A549 (cell line): ENCODE measurements around the gene AMOT.

ENCODE experiments used
- CBX8 ChIP-seq: fragments of 200-600 bp; sonication (generic); IDR thresholded peaks from 2 replicates; pipeline ENCODE4 v1.6.1; 2016
- CHD2 ChIP-seq: fragments of 150-350 bp; IDR thresholded peaks from 2 replicates; pipeline ENCODE4 v1.6.1; 2014; ENCODE audit warnings: low read length; ENCODE audit not compliant: partially characterized antibody
- CHD4 ChIP-seq: fragments of 200-600 bp; sonication (generic); IDR thresholded peaks from 2 replicates; pipeline ENCODE4 v1.6.1; 2016; ENCODE audit warnings: antibody characterized with exemption, mild to moderate bottlenecking, borderline replicate concordance
- ESRRA ChIP-seq: fragments of 150-350 bp; IDR thresholded peaks from 2 replicates; pipeline ENCODE4 v1.6.1; 2014; ENCODE audit warnings: mild to moderate bottlenecking, low read length, borderline replicate concordance
- KDM1A ChIP-seq: fragments of 200-600 bp; sonication (generic); IDR thresholded peaks from 2 replicates; pipeline ENCODE4 v1.6.1; 2016; ENCODE audit warnings: low read depth, mild to moderate bottlenecking
- PHF8 ChIP-seq: fragments of 200-600 bp; sonication (generic); IDR thresholded peaks from 2 replicates; pipeline ENCODE4 v1.6.1; 2016; ENCODE audit warnings: low read depth, mild to moderate bottlenecking, antibody characterized with exemption, moderate library complexity, borderline replicate concordance
- RAD21 ChIP-seq, 2 experiments: fragments of >200 bp in 1 of 2; sonication (Bioruptor Twin) in 1 of 2; formaldehyde crosslinking in 1 of 2; IDR thresholded peaks in 1 of 2; conservative IDR thresholded peaks in 1 of 2; 2 replicates in 1 of 2; 3 replicates in 1 of 2; pipeline ENCODE4 v1.6.1; 2012 to 2018; ENCODE audit warnings: inconsistent platforms in 1 of 2
- RCOR1 ChIP-seq: fragments of 150-350 bp; IDR thresholded peaks from 2 replicates; pipeline ENCODE4 v1.6.1; 2014; ENCODE audit warnings: antibody characterized with exemption, low read length, low read depth
- RFX5 ChIP-seq: fragments of 450-650 bp; IDR thresholded peaks from 2 replicates; pipeline ENCODE4 v1.7.1; 2014; ENCODE audit warnings: antibody characterized with exemption, mild to moderate bottlenecking, moderate library complexity
- TF ChIP-seq, protein P1 (sequence below): fragments of >200 bp; sonication (Bioruptor Twin); formaldehyde crosslinking; IDR thresholded peaks from 3 replicates; pipeline ENCODE4 v1.5.1; 2016
- TF ChIP-seq, protein P2 (sequence below): fragments of 450-650 bp; IDR thresholded peaks from 2 replicates; pipeline ENCODE4 v1.6.1; 2014; ENCODE audit warnings: antibody characterized with exemption
- TF ChIP-seq, protein P3 (sequence below): fragments of >200 bp; sonication (Bioruptor Twin); formaldehyde crosslinking; IDR thresholded peaks from 3 replicates; pipeline ENCODE4 v1.6.1; 2016
- TF ChIP-seq, protein P4 (sequence below): fragments of 200-600 bp; sonication (generic); IDR thresholded peaks from 2 replicates; pipeline ENCODE4 v1.6.1; 2016; ENCODE audit warnings: antibody characterized with exemption, mild to moderate bottlenecking, moderate library complexity
- TF ChIP-seq, protein P5 (sequence below): IDR thresholded peaks from 2 replicates; pipeline ENCODE4 v1.6.1; 2012

DNA sequence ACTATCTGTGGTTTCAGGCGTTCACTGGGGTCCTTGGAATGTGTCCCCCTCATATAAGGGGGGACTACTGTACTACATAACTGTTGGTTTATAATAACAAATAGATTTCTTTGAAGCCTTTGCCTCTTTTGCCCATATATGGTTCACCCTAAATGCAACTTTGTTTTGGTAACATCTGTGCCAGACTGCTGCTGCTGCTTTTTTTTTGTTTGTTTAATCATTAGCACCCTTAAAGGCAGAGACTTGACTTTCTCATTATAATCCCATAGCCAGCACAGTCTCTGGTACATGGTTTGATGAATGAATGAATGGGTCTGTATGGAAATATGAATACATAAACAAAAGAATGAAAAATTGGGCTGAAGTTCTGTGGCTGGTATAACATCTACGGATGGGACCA is 80.7 kb downstream of the AMOT start:
- TF ChIP-seq CBX8 (no peak), RFX5 (no peak), CHD4 (no peak), ESRRA (no peak), RAD21 (conservative IDR thresholded peaks at IDR 0.05 in 1 of 2, IDR thresholded peaks at IDR 0.05 in 1 of 2) (no peak), KDM1A (no peak), PHF8 (no peak), CHD2 (no peak), RCOR1 (no peak)
- TF ChIP-seq, protein P1, sequence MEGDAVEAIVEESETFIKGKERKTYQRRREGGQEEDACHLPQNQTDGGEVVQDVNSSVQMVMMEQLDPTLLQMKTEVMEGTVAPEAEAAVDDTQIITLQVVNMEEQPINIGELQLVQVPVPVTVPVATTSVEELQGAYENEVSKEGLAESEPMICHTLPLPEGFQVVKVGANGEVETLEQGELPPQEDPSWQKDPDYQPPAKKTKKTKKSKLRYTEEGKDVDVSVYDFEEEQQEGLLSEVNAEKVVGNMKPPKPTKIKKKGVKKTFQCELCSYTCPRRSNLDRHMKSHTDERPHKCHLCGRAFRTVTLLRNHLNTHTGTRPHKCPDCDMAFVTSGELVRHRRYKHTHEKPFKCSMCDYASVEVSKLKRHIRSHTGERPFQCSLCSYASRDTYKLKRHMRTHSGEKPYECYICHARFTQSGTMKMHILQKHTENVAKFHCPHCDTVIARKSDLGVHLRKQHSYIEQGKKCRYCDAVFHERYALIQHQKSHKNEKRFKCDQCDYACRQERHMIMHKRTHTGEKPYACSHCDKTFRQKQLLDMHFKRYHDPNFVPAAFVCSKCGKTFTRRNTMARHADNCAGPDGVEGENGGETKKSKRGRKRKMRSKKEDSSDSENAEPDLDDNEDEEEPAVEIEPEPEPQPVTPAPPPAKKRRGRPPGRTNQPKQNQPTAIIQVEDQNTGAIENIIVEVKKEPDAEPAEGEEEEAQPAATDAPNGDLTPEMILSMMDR: no peak
- TF ChIP-seq, protein P2, sequence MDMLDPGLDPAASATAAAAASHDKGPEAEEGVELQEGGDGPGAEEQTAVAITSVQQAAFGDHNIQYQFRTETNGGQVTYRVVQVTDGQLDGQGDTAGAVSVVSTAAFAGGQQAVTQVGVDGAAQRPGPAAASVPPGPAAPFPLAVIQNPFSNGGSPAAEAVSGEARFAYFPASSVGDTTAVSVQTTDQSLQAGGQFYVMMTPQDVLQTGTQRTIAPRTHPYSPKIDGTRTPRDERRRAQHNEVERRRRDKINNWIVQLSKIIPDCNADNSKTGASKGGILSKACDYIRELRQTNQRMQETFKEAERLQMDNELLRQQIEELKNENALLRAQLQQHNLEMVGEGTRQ: no peak
- TF ChIP-seq, protein P3, sequence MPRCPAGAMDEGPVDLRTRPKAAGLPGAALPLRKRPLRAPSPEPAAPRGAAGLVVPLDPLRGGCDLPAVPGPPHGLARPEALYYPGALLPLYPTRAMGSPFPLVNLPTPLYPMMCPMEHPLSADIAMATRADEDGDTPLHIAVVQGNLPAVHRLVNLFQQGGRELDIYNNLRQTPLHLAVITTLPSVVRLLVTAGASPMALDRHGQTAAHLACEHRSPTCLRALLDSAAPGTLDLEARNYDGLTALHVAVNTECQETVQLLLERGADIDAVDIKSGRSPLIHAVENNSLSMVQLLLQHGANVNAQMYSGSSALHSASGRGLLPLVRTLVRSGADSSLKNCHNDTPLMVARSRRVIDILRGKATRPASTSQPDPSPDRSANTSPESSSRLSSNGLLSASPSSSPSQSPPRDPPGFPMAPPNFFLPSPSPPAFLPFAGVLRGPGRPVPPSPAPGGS: no peak
- TF ChIP-seq, protein P4, sequence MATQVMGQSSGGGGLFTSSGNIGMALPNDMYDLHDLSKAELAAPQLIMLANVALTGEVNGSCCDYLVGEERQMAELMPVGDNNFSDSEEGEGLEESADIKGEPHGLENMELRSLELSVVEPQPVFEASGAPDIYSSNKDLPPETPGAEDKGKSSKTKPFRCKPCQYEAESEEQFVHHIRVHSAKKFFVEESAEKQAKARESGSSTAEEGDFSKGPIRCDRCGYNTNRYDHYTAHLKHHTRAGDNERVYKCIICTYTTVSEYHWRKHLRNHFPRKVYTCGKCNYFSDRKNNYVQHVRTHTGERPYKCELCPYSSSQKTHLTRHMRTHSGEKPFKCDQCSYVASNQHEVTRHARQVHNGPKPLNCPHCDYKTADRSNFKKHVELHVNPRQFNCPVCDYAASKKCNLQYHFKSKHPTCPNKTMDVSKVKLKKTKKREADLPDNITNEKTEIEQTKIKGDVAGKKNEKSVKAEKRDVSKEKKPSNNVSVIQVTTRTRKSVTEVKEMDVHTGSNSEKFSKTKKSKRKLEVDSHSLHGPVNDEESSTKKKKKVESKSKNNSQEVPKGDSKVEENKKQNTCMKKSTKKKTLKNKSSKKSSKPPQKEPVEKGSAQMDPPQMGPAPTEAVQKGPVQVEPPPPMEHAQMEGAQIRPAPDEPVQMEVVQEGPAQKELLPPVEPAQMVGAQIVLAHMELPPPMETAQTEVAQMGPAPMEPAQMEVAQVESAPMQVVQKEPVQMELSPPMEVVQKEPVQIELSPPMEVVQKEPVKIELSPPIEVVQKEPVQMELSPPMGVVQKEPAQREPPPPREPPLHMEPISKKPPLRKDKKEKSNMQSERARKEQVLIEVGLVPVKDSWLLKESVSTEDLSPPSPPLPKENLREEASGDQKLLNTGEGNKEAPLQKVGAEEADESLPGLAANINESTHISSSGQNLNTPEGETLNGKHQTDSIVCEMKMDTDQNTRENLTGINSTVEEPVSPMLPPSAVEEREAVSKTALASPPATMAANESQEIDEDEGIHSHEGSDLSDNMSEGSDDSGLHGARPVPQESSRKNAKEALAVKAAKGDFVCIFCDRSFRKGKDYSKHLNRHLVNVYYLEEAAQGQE: no peak
- TF ChIP-seq, protein P5, sequence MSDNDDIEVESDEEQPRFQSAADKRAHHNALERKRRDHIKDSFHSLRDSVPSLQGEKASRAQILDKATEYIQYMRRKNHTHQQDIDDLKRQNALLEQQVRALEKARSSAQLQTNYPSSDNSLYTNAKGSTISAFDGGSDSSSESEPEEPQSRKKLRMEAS: no peak
